Gastroesophageal sphincter (tissue), 4 donors: ENCODE measurements around the gene TBC1D1. TPM values are rescaled to one million over a fixed set of nuclear protein-coding genes. Genes with fewer than 3 reads are reported as not detected.

ENCODE experiments used
- ATAC-seq: fragments of 150-250 bp; one replicate; pipeline ENCODE4 v1.9.1; 2016; ENCODE audit warnings: mild to moderate bottlenecking, moderate library complexity
- H3K27ac ChIP-seq, 4 donors: fragments of 200-600 bp; sonication (generic) in 3 of 4; 1 replicate in 3 of 4; 2 replicates in 1 of 4; pipeline ENCODE4 v1.5.1; 2016 to 2019
- H3K27me3 ChIP-seq: fragments of 200-600 bp; sonication (generic); one replicate; pipeline ENCODE4 v1.5.1; 2019
- H3K36me3 ChIP-seq, 2 donors: fragments of 200-600 bp; sonication (generic); one replicate each; pipeline ENCODE4 v1.5.1; 2019; ENCODE audit warnings: control low read depth in 1 of 2
- H3K4me1 ChIP-seq, 3 donors: fragments of 200-600 bp; sonication (generic); 1 replicate in 2 of 3; 2 replicates in 1 of 3; pipeline ENCODE4 v1.5.1; 2016 to 2019; ENCODE audit warnings: control low read depth in 2 of 3
- H3K4me3 ChIP-seq, 2 donors: fragments of 200-600 bp; sonication (generic); one replicate each; pipeline ENCODE4 v1.5.1; 2019; ENCODE audit warnings: mild to moderate bottlenecking in 1 of 2, moderate library complexity in 1 of 2
- H3K9me3 ChIP-seq, 3 donors: fragments of 200-600 bp; sonication (generic); one replicate each; pipeline ENCODE4 v1.5.1; 2017 to 2019; ENCODE audit warnings: control low read depth in 2 of 3
- CTCF ChIP-seq, 4 experiments: fragments of 200-600 bp in 2 of 4; fragments of 450-650 bp in 2 of 4; sonication (generic) in 1 of 4; IDR thresholded peaks; one replicate each; pipeline ENCODE4 v1.5.1; 2017 to 2019; ENCODE audit warnings: antibody characterized with exemption in 4 of 4, mild to moderate bottlenecking in 2 of 4, moderate library complexity in 2 of 4
- EP300 ChIP-seq: sonication (generic); formaldehyde crosslinking; IDR thresholded peaks from one replicate; pipeline ENCODE4 v1.6.1; 2017; ENCODE audit warnings: antibody characterized with exemption, mild to moderate bottlenecking
- POLR2A ChIP-seq, 2 donors: fragments of 450-650 bp; IDR thresholded peaks; one replicate each; pipeline ENCODE4 v1.6.1; 2017; ENCODE audit warnings: antibody characterized with exemption in 2 of 2, mild to moderate bottlenecking in 2 of 2, moderate library complexity in 1 of 2
- POLR2AphosphoS5 ChIP-seq: sonication (generic); formaldehyde crosslinking; IDR thresholded peaks from one replicate; pipeline ENCODE4 v1.6.1; 2017; ENCODE audit warnings: antibody characterized with exemption
- WGBS, 2 donors: methylation state at CpG; one replicate each; pipeline ENCODE4 v1.1.5; 2018; ENCODE audit warnings: low coverage in 1 of 2; 5-methylcytosine and 5-hydroxymethylcytosine counted together
- total RNA-seq, 4 donors: library from RNA; depleted of rRNA; stranded (reverse); fragments of >200 nt; gene quantifications; one replicate each; pipeline ENCODE4 v1.1.0, GENCODE V29; 2016

The TBC1D1 gene
- total RNA-seq, 4 donors from 2014 or later: 190 to 279 (median 241) TPM

- H3K36me3 ChIP-seq: no peaks in the 10 kb centered on the region
- TF ChIP-seq CTCF (IDR thresholded peaks at IDR 0.05): no peak
- TF ChIP-seq POLR2AphosphoS5: no peak
- TF ChIP-seq EP300: no peak
- no peak for TF ChIP-seq POLR2A (IDR thresholded peaks at IDR 0.05)
- peak overlapping the region in 3 of 4 donors; percentile 51 to 99 (median 93) for H3K27ac ChIP-seq
- no peaks in the 10 kb centered on the region for H3K27me3 ChIP-seq
- no peaks in the 10 kb centered on the region for H3K9me3 ChIP-seq
- peak overlapping the region in 1 of 2 donors; percentile 83 for H3K4me3 ChIP-seq
- H3K4me1 ChIP-seq: peaks cover 0 to 83% (median 7%) of the 10 kb centered on the region in 3 donors
- ATAC-seq: no peak
- 49 to 50% methylated on average over 4 of the region's 5 CpGs for WGBS, 2 donors
Observed at GRCh38 chr4:37892641-37893040, 1.8 kb downstream of the TBC1D1 start.

- Histone ChIP-seq H3K4me1 (peaks cover 0 to 86% (median 7%) of the 10 kb centered on the region in 3 donors), H3K27ac (peak overlapping the region in 3 of 4 donors; percentile 51 to 99 (median 93)), H3K27me3 (no peaks in the 10 kb centered on the region), H3K9me3 (no peaks in the 10 kb centered on the region), H3K36me3 (no peaks in the 10 kb centered on the region), H3K4me3 (peak overlapping the region in 1 of 2 donors; percentile 83)
- TF ChIP-seq CTCF (IDR thresholded peaks at IDR 0.05) (no peak), POLR2A (IDR thresholded peaks at IDR 0.05) (no peak), EP300 (no peak), POLR2AphosphoS5 (no peak)
- WGBS, 2 donors: 72 to 89% methylated on average over 3 of the region's 3 CpGs
- no peak for ATAC-seq
Observed at GRCh38 chr4:37893164-37893563, 2.3 kb downstream of the TBC1D1 start.

GRCh38 chr4:37895271-37895670 lies 4.4 kb downstream of the TBC1D1 start:
- H3K9me3 ChIP-seq: no peaks in the 10 kb centered on the region
- no peak overlapping the region for H3K4me3 ChIP-seq
- no peaks in the 10 kb centered on the region for H3K27me3 ChIP-seq
- WGBS, 2 donors: 82 to 94% methylated on average over 5 to 6 of the region's 7 CpGs
- TF ChIP-seq EP300 (no peak), POLR2A (IDR thresholded peaks at IDR 0.05) (no peak), CTCF (IDR thresholded peaks at IDR 0.05) (no peak), POLR2AphosphoS5 (no peak)
- H3K4me1 ChIP-seq: peaks cover 0 to 65% (median 4%) of the 10 kb centered on the region in 3 donors
- no peak overlapping the region for H3K27ac ChIP-seq
- H3K36me3 ChIP-seq: no peaks in the 10 kb centered on the region
- no peak for ATAC-seq

- Histone ChIP-seq H3K4me3 (no peak overlapping the region), H3K27ac (no peak overlapping the region), H3K9me3 (no peaks in the 10 kb centered on the region), H3K36me3 (no peaks in the 10 kb centered on the region), H3K4me1 (peaks cover 0 to 61% (median 4%) of the 10 kb centered on the region in 3 donors), H3K27me3 (no peaks in the 10 kb centered on the region)
- TF ChIP-seq POLR2AphosphoS5 (no peak), EP300 (no peak), CTCF (IDR thresholded peaks at IDR 0.05) (no peak), POLR2A (IDR thresholded peaks at IDR 0.05) (no peak)
- no peak for ATAC-seq
Observed at GRCh38 chr4:37896206-37896860, 5.4 kb downstream of the TBC1D1 start.

GRCh38 chr4:37902212-37902611 lies 11.3 kb downstream of the TBC1D1 start:
- 60 to 82% methylated on average over 1 to 4 of the region's 7 CpGs for WGBS, 2 donors
- H3K27me3 ChIP-seq: no peaks in the 10 kb centered on the region
- peaks cover 0 to 7% of the 10 kb centered on the region in 2 donors for H3K36me3 ChIP-seq
- no peak overlapping the region for H3K4me3 ChIP-seq
- peaks cover 0 to 33% (median 0%) of the 10 kb centered on the region in 3 donors for H3K4me1 ChIP-seq
- TF ChIP-seq POLR2A (IDR thresholded peaks at IDR 0.05) (no peak), EP300 (no peak), CTCF (IDR thresholded peaks at IDR 0.05) (no peak), POLR2AphosphoS5 (no peak)
- ATAC-seq: no peak
- H3K9me3 ChIP-seq: no peaks in the 10 kb centered on the region
- no peak overlapping the region for H3K27ac ChIP-seq
